ENCODE data around the gene VEGFA.

GRCh38 chr6:43769526-43770371 is at the start of gene VEGFA:
- TF ChIP-seq POLR2A (IDR thresholded peaks at IDR 0.05), result peak; percentile 92 to 96
- peak; percentile 87 to 99 (median 98) for TF ChIP-seq CTCF (IDR thresholded peaks at IDR 0.05)
